ENCODE measurements around the gene SIGLEC10. TPM values are rescaled to one million over a fixed set of nuclear protein-coding genes. Genes with fewer than 3 reads are reported as not detected.
A peak's percentile ranks its signal among the peaks of the same experiment; 100 is the strongest.
"Not testable (repeated sequence)": the region's sequence is repeated elsewhere in the genome, so short reads cannot be mapped to it uniquely, and the experiment has no call there.

Gene SIGLEC10
- total RNA-seq, 1 donor from 2014 or later = 4.0 TPM

GRCh38 chr19:51430221-51430620, 12.8 kb upstream of the SIGLEC10 start:
- Mint-ChIP-seq H3K36me3 (ENCODE audit: low read depth) (no peaks in the 10 kb centered on the region), H3K27me3 (ENCODE audit: low read depth) (no peaks in the 10 kb centered on the region)

DNA sequence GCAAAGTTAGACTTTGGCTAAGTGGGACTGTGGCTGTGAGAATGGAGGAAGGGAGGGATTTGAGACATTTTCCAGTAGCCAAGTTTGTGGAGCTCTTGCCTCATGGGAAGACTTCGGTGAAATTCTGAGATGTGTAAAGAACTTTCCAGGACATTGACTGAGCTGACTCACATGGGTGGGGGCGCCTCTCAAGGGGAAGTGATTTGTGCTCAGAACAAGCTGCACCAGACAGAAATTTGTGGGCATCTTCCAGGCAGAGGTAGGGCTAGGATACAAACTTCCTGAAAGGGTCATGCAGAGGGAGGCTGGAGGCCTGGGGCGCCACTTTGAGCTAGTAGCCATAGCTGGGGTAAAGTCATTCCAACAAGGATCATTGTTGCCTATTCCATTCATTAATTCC, 9.8 kb upstream of the SIGLEC10 start:
- Mint-ChIP-seq H3K9me3 (no peaks in the 10 kb centered on the region), H3K27ac (no peak overlapping the region), H3K36me3 (ENCODE audit: low read depth) (no peaks in the 10 kb centered on the region), H3K4me3 (ENCODE audit: low read depth) (no peak overlapping the region), H3K4me1 (ENCODE audit: low read depth) (peaks cover 1% of the 10 kb centered on the region), H3K27me3 (ENCODE audit: low read depth) (no peaks in the 10 kb centered on the region)
- DNase-seq (ENCODE audit: low spot score) = no peak
- intact Hi-C loops (cut with micrococcal nuclease) = no loop called here

More at GRCh38 chr19:51430221-51430620, 12.8 kb upstream of the SIGLEC10 start:
- Mint-ChIP-seq H3K27ac (no peak overlapping the region), H3K4me1 (ENCODE audit: low read depth) (peaks cover 2% of the 10 kb centered on the region), H3K4me3 (ENCODE audit: low read depth) (no peak overlapping the region), H3K9me3 (no peaks in the 10 kb centered on the region)
- no peak for DNase-seq (ENCODE audit: low spot score)
- intact Hi-C loops (cut with micrococcal nuclease) = no loop called here

DNA sequence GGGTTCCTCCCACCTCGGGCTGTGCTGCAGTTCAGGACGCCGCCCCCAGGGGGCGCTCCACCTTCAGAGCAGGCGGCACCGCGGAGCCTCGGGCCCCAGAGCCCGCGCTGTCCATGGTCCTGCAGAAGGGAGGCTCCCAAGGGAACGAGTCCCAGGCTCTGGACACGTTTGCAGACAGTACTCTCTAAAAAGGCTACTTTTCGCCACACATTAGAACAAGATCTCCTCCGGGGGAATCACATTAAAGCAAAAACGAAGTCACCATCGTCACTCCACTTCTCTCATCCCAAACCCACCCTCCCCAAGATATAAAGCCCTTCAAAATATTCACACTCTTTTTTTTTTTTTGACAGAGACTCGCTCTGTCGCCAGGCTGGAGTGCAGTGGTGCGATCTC, 4.6 kb upstream of the SIGLEC10 start:
- peak; percentile 80 for DNase-seq (ENCODE audit: low spot score)
- H3K4me3 Mint-ChIP-seq (ENCODE audit: low read depth) = peak overlapping the region; percentile 26
- peaks cover 22% of the 10 kb centered on the region for H3K4me1 Mint-ChIP-seq (ENCODE audit: low read depth)
- no peaks in the 10 kb centered on the region for H3K9me3 Mint-ChIP-seq
- no peaks in the 10 kb centered on the region for H3K27me3 Mint-ChIP-seq (ENCODE audit: low read depth)
- no peak overlapping the region for H3K27ac Mint-ChIP-seq
- intact Hi-C loops (cut with micrococcal nuclease) = loop anchor here (1.0 to 5.0 kb wide), 4 partner anchors 17 to 235 kb away; no protein-coding TSS in a partner anchor
- H3K36me3 Mint-ChIP-seq (ENCODE audit: low read depth) = no peaks in the 10 kb centered on the region

DNA sequence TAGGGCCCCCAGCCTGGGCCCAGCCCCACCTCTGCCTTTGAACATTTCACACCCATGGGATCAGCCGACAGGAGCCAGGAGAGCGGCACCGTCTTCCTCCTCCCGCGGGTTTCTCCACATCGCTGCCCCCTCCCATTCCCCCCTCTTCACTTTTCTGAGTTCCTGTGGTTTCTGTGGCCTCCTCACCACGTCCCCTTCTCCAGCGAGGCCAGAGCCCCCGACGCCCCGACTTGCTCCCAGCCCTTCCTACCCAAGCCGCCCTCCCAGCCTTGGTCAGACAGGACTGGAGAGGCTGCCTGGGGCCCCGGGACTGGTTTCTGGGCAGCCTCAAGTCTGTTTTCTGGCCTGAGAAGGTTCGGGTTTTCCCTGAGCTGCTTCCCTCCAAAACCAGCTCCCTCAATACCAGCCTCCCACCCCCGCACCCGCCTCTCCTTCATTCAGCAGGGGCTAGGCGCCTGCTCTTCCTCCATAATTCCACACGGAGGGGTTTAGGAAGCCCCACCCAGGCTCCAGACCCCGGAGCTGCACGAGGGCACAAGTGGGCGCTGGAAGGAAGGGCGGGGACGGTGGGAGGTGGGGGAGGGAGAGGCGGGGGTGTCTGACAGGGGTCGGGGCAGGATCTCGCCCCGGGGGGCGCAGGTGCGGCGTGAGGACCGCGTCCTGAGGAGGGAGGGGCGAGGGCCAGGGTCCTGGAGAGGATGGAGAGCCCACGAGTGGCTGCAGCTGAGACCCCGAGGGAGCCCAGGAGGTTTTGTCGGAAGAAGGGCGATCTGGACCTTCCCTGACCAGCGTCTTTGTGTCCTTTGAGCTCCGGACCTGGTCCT, 4.0 kb upstream of the SIGLEC10 start:
- Mint-ChIP-seq H3K27ac (no peak overlapping the region), H3K4me1 (ENCODE audit: low read depth) (peaks cover 25% of the 10 kb centered on the region), H3K27me3 (ENCODE audit: low read depth) (no peaks in the 10 kb centered on the region), H3K4me3 (ENCODE audit: low read depth) (peak overlapping the region; percentile 26), H3K9me3 (no peaks in the 10 kb centered on the region), H3K36me3 (ENCODE audit: low read depth) (no peaks in the 10 kb centered on the region)
- intact Hi-C loops (cut with micrococcal nuclease) = loop anchor here (1.0 to 5.0 kb wide), 4 partner anchors 17 to 236 kb away; no protein-coding TSS in a partner anchor
- no peak for DNase-seq (ENCODE audit: low spot score)

GRCh38 chr19:51420511-51420910, 3.1 kb upstream of the SIGLEC10 start:
- not testable (repeated sequence) for H3K9me3 Mint-ChIP-seq; DNase-seq (ENCODE audit: low spot score); H3K27ac Mint-ChIP-seq; H3K27me3 Mint-ChIP-seq (ENCODE audit: low read depth); H3K4me3 Mint-ChIP-seq (ENCODE audit: low read depth); H3K36me3 Mint-ChIP-seq (ENCODE audit: low read depth)
- peaks cover 28% of the 10 kb centered on the region for H3K4me1 Mint-ChIP-seq (ENCODE audit: low read depth)
- intact Hi-C loops (cut with micrococcal nuclease) = loop anchor here (5.0 kb wide), 2 partner anchors 92 to 217 kb away; no protein-coding TSS in a partner anchor

- Mint-ChIP-seq H3K4me3 (ENCODE audit: low read depth) (no peak overlapping the region), H3K36me3 (ENCODE audit: low read depth) (no peaks in the 10 kb centered on the region), H3K27me3 (ENCODE audit: low read depth) (no peaks in the 10 kb centered on the region), H3K4me1 (ENCODE audit: low read depth) (peaks cover 27% of the 10 kb centered on the region), H3K9me3 (no peaks in the 10 kb centered on the region), H3K27ac (no peak overlapping the region)
- no peak for DNase-seq (ENCODE audit: low spot score)
- intact Hi-C loops (cut with micrococcal nuclease) = no loop called here
These were observed 1.3 kb upstream of the SIGLEC10 start for GRCh38 chr19:51418707-51419106.

GRCh38 chr19:51417810-51418157, 342 bp upstream of the SIGLEC10 start:
- no peaks in the 10 kb centered on the region for H3K9me3 Mint-ChIP-seq
- H3K4me1 Mint-ChIP-seq (ENCODE audit: low read depth) = peaks cover 27% of the 10 kb centered on the region
- no peaks in the 10 kb centered on the region for H3K27me3 Mint-ChIP-seq (ENCODE audit: low read depth)
- peak overlapping the region; percentile 71 for H3K27ac Mint-ChIP-seq
- H3K4me3 Mint-ChIP-seq (ENCODE audit: low read depth) = no peak overlapping the region
- intact Hi-C loops (cut with micrococcal nuclease) = loop anchor here (1.0 to 2.0 kb wide), 4 partner anchors 19 to 55 kb away; no protein-coding TSS in a partner anchor
- no peaks in the 10 kb centered on the region for H3K36me3 Mint-ChIP-seq (ENCODE audit: low read depth)
- DNase-seq (ENCODE audit: low spot score) = no peak

GRCh38 chr19:51416422-51416821, 1.0 kb downstream of the SIGLEC10 start:
- not testable (repeated sequence) for H3K36me3 Mint-ChIP-seq (ENCODE audit: low read depth); H3K27ac Mint-ChIP-seq; H3K9me3 Mint-ChIP-seq; H3K4me3 Mint-ChIP-seq (ENCODE audit: low read depth); H3K27me3 Mint-ChIP-seq (ENCODE audit: low read depth); DNase-seq (ENCODE audit: low spot score)
- peaks cover 23% of the 10 kb centered on the region for H3K4me1 Mint-ChIP-seq (ENCODE audit: low read depth)
- intact Hi-C loops (cut with micrococcal nuclease) = loop anchor here (2.0 kb wide), 3 partner anchors 22 to 56 kb away; no protein-coding TSS in a partner anchor

DNA sequence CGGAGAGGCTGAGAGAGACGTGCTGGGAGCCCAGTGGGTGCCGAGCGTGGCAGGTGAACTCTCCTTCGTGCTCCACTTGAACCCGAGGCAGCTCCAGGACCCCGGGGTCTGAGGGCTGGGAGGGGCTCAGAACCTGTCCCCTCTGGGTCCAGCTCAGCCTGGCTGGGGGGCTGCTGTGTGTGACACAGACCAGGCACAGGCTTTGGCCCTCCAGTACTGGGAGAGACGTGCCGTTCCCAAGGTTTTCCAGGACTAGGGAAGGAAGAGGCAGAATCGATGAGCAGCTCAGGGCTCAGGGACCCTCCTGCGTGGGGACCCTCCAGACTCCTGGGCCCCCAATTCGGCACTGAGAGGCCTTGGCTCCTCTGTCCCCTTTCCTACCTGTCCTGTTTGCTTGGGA, 2.3 kb downstream of the SIGLEC10 start:
- intact Hi-C loops (cut with micrococcal nuclease) = no loop called here
- H3K4me1 Mint-ChIP-seq (ENCODE audit: low read depth) = peaks cover 23% of the 10 kb centered on the region
- no peaks in the 10 kb centered on the region for H3K36me3 Mint-ChIP-seq (ENCODE audit: low read depth)
- no peak overlapping the region for H3K27ac Mint-ChIP-seq
- H3K4me3 Mint-ChIP-seq (ENCODE audit: low read depth) = no peak overlapping the region
- H3K27me3 Mint-ChIP-seq (ENCODE audit: low read depth) = no peaks in the 10 kb centered on the region
- no peak for DNase-seq (ENCODE audit: low spot score)
- H3K9me3 Mint-ChIP-seq = no peaks in the 10 kb centered on the region

DNA sequence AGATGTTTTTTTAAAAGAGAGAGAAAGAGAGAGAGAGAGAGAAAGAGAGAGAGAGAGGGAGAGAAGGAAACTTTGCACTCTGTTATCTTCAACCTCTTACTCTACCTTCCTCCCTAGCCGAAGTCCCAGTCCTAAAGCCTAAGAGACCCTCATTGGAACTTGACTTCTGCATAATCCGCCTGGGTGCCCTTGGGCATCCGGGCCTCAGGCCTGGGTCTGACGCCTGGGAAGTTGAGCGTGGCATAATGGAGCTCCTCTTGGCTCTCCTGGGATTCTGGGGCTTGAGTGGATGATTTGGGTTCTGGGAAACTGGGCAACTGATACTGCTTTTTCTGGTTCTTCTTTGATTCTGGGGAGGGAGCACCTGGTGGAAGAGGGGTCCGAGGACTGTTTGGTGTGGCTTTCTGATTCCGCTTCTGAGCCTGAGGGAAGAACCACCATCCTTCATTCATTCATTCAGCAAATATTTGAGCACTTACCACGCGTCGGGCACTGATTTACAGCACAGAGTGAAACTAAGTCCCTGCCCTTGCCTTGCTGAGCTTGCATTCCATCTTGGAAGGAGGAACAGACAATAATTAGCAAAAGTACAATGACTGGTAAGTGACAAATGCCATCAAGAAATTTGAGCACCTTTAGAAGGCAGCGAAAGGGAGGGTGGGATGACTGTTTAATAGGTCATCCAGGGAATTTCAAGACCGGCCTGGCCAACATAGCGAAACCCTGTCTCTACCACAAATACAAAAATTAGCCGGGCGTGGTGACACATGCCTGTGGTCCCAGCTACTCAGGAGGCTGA, 6.3 kb downstream of the SIGLEC10 start:
- no peak for DNase-seq (ENCODE audit: low spot score)
- H3K27me3 Mint-ChIP-seq (ENCODE audit: low read depth) = no peaks in the 10 kb centered on the region
- H3K4me1 Mint-ChIP-seq (ENCODE audit: low read depth) = peaks cover 13% of the 10 kb centered on the region
- H3K27ac Mint-ChIP-seq = no peak overlapping the region
- H3K36me3 Mint-ChIP-seq (ENCODE audit: low read depth) = peaks cover 4% of the 10 kb centered on the region
- H3K4me3 Mint-ChIP-seq (ENCODE audit: low read depth) = no peak overlapping the region
- H3K9me3 Mint-ChIP-seq = no peaks in the 10 kb centered on the region
- intact Hi-C loops (cut with micrococcal nuclease) = no loop called here

DNA sequence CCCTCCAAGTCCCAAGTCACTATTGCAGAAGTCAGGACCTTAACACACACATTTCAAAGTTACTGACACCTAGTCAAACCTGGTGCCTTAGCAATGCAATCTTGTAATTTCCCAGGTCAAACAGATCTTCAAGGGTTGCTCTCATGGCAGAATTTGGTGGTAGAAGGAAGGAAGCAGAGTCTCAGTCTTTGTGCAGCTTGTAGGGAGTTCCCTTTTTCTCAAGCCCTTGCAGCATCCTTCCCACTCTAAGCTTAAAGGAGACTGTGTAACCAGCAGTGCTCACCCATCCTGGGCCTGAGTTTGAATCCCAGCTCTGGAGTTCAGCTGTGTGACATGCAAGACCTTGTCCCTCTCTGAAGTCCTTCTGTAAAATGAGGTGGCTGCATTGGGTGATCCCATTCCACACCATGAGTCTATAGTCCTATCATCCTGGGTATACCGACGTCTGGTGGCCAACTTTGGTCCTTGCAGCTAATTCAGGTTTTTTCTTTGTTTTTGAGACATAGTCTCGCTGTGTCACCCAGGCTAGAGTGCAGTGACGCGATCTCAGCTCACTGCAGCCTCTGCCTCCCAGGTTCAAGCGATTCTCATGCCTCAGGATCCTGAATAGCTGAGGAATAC, 9.8 kb downstream of the SIGLEC10 start:
- Mint-ChIP-seq H3K27me3 (ENCODE audit: low read depth) (no peaks in the 10 kb centered on the region), H3K27ac (no peak overlapping the region), H3K36me3 (ENCODE audit: low read depth) (peaks cover 23% of the 10 kb centered on the region), H3K9me3 (peaks cover 12% of the 10 kb centered on the region), H3K4me1 (ENCODE audit: low read depth) (peaks cover 10% of the 10 kb centered on the region), H3K4me3 (ENCODE audit: low read depth) (no peak overlapping the region)
- intact Hi-C loops (cut with micrococcal nuclease) = loop anchor here (2.0 kb wide), 1 partner anchor 69 kb away; no protein-coding TSS in a partner anchor
- DNase-seq (ENCODE audit: low spot score) = no peak

DNA sequence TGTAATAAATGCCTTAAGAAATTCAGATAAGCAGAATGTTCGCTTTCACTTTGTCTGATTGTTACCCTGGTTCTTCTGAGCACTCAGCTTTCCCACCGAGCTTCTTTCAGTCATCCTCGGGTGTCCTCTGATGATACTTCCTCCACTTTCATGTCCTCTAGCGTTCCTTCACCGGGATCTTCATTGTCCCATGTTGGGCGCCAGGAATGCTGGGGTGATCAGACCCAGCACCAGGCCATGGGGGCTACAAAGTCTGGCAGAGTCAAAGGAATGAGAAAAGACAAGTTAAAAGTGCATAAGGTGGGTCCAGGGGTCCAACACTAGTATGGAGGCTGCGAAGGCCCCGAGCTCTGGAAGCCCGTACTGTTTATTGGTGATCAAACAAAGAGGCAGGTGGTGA, 15.3 kb downstream of the SIGLEC10 start:
- Mint-ChIP-seq H3K36me3 (ENCODE audit: low read depth) (peaks cover 43% of the 10 kb centered on the region), H3K27me3 (ENCODE audit: low read depth) (no peaks in the 10 kb centered on the region), H3K4me1 (ENCODE audit: low read depth) (peaks cover 13% of the 10 kb centered on the region), H3K27ac (no peak overlapping the region), H3K4me3 (ENCODE audit: low read depth) (no peak overlapping the region), H3K9me3 (peaks cover 26% of the 10 kb centered on the region)
- intact Hi-C loops (cut with micrococcal nuclease) = no loop called here
- DNase-seq (ENCODE audit: low spot score) = no peak

All from activated T-helper 2 cell treated with anti-CD3 and anti-CD28 coated beads, Interferon-gamma antibody, Interleukin-2, Interleukin-4, amounts not matched to agents 10 μg/mL and 5 μg/mL and 100 μg/mL, durations not matched to agents 14 hours and 24 hours and 36 hours (primary cell).